ENCODE data around the gene NDUFA13.

DNA sequence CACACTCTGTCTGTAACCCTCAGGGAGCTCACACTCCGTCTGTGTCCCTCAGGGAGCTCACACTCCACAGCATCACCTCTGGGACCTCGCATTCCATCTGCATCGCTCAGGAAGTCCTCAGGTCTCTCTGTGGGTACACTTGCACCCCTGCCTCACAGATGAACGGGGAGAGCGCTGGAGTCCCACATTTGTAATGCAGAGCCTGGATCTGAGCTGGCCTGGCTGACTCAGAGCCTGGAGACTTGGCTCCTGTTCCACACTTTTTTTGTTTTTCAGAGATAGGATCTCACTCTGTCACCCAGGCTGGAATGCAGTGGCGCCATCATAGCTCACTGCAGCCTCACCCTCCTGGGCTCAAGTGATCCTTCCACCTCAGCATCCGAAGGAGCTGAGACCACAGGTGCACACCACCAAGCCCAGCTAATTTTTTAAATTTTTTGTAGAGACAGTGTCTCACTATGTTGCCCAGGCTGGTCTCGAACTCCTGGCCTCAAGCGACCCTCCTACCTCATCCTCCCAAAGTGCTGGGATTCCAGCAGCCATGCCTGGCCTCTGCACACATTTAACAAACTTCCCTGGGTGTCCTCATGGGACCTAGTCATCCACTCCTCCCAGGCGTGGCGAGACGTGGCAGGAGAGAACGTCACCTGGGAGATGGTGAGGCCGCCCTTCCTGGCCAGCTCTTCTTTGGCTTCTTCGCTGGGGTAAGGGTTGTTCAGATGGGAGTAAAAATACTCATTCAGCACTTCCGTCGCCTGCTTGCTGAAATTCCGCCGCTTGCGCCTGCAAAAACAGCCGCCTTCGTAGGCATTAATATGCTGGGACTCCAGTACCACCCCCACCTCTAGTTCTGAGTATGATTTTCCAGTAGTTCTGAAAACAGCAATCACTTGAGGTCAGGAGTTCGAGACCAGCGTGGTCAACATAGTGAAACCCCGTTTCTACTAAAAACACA, 53.1 kb downstream of the NDUFA13 start:
- TF ChIP-seq TCF12 (IDR thresholded peaks at IDR 0.05): peak; percentile 17; the same call in 1 of the 2 replicates
- no peak for TF ChIP-seq GATA2 (CRISPR knock-in tag; IDR thresholded peaks at IDR 0.05)
- TF ChIP-seq, protein P1, sequence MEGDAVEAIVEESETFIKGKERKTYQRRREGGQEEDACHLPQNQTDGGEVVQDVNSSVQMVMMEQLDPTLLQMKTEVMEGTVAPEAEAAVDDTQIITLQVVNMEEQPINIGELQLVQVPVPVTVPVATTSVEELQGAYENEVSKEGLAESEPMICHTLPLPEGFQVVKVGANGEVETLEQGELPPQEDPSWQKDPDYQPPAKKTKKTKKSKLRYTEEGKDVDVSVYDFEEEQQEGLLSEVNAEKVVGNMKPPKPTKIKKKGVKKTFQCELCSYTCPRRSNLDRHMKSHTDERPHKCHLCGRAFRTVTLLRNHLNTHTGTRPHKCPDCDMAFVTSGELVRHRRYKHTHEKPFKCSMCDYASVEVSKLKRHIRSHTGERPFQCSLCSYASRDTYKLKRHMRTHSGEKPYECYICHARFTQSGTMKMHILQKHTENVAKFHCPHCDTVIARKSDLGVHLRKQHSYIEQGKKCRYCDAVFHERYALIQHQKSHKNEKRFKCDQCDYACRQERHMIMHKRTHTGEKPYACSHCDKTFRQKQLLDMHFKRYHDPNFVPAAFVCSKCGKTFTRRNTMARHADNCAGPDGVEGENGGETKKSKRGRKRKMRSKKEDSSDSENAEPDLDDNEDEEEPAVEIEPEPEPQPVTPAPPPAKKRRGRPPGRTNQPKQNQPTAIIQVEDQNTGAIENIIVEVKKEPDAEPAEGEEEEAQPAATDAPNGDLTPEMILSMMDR (IDR thresholded peaks at IDR 0.05): no peak
- no peak for TF ChIP-seq YY1 (IDR thresholded peaks at IDR 0.05; ENCODE audit: low read depth)
- TF ChIP-seq EZH2phosphoT487 (IDR thresholded peaks at IDR 0.05; ENCODE audit: borderline replicate concordance, low read depth): no peak
- TF ChIP-seq, protein P2, sequence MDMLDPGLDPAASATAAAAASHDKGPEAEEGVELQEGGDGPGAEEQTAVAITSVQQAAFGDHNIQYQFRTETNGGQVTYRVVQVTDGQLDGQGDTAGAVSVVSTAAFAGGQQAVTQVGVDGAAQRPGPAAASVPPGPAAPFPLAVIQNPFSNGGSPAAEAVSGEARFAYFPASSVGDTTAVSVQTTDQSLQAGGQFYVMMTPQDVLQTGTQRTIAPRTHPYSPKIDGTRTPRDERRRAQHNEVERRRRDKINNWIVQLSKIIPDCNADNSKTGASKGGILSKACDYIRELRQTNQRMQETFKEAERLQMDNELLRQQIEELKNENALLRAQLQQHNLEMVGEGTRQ (IDR thresholded peaks at IDR 0.05; ENCODE audit: borderline replicate concordance, low read depth, low read length): no peak
- no peak for TF ChIP-seq POLR2AphosphoS5 (IDR thresholded peaks at IDR 0.05; ENCODE audit: low read depth, low read length)
- TF ChIP-seq SMC3 (IDR thresholded peaks at IDR 0.05; ENCODE audit: low read depth, low read length): no peak
- TF ChIP-seq, protein P3, sequence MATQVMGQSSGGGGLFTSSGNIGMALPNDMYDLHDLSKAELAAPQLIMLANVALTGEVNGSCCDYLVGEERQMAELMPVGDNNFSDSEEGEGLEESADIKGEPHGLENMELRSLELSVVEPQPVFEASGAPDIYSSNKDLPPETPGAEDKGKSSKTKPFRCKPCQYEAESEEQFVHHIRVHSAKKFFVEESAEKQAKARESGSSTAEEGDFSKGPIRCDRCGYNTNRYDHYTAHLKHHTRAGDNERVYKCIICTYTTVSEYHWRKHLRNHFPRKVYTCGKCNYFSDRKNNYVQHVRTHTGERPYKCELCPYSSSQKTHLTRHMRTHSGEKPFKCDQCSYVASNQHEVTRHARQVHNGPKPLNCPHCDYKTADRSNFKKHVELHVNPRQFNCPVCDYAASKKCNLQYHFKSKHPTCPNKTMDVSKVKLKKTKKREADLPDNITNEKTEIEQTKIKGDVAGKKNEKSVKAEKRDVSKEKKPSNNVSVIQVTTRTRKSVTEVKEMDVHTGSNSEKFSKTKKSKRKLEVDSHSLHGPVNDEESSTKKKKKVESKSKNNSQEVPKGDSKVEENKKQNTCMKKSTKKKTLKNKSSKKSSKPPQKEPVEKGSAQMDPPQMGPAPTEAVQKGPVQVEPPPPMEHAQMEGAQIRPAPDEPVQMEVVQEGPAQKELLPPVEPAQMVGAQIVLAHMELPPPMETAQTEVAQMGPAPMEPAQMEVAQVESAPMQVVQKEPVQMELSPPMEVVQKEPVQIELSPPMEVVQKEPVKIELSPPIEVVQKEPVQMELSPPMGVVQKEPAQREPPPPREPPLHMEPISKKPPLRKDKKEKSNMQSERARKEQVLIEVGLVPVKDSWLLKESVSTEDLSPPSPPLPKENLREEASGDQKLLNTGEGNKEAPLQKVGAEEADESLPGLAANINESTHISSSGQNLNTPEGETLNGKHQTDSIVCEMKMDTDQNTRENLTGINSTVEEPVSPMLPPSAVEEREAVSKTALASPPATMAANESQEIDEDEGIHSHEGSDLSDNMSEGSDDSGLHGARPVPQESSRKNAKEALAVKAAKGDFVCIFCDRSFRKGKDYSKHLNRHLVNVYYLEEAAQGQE (IDR thresholded peaks at IDR 0.05; ENCODE audit: low read depth, low read length): no peak
- no peak for TF ChIP-seq NRF1 (IDR thresholded peaks at IDR 0.05; ENCODE audit: low read depth, low read length)
- TF ChIP-seq TAF1 (IDR thresholded peaks at IDR 0.05; ENCODE audit: borderline replicate concordance, low read depth, low read length): no peak

Measured in SK-N-SH (cell line).